ENCODE results near the gene DIS3L2. TPM values are rescaled to one million over a fixed set of nuclear protein-coding genes. Genes with fewer than 3 reads are reported as not detected.

Gene DIS3L2
- total RNA-seq, 2 experiments from 2014 or later: 25.6 to 34.5 TPM

DNA sequence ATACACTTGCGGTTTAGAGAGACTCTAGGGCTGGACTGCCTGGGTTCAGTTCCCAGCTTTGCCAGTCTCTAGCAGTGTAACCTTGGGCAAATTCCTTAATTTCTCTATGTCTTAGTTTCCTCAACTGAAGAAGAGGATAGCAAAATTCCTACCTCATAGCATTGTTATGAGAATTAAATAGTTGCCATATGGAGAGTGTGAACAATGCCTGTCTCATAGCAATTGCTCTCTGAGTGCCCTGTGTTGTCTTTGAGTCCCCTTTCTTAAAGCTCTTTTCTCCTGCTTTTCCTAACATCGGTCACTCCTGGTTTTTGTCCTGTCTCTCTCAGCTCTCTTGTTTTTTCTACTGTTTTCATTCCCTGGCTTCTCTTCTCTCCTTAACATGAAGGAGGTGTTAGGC lies 300.3 kb downstream of the DIS3L2 start:
- Mint-ChIP-seq H3K27ac (no peak overlapping the region), H3K4me1 (no peaks in the 10 kb centered on the region), H3K4me3 (no peak overlapping the region), H3K9me3 (ENCODE audit: low read depth) (no peaks in the 10 kb centered on the region), H3K27me3 (no peaks in the 10 kb centered on the region), H3K36me3 (ENCODE audit: low read depth) (peaks cover 31% of the 10 kb centered on the region)
- no peak for ATAC-seq
- DNase-seq: no peak
- intact Hi-C loops (cut with DNase I, micrococcal nuclease): no loop called here
- ChIA-PET CTCF (no interaction called here), POLR2A (no interaction called here)

GRCh38 chr2:232263295-232263694 lies 301.8 kb downstream of the DIS3L2 start:
- peaks cover 31% of the 10 kb centered on the region for H3K36me3 Mint-ChIP-seq (ENCODE audit: low read depth)
- no peaks in the 10 kb centered on the region for H3K27me3 Mint-ChIP-seq
- H3K27ac Mint-ChIP-seq: no peak overlapping the region
- DNase-seq (no peak), ATAC-seq (no peak)
- intact Hi-C loops (cut with DNase I, micrococcal nuclease): no loop called here
- no peaks in the 10 kb centered on the region for H3K9me3 Mint-ChIP-seq (ENCODE audit: low read depth)
- H3K4me3 Mint-ChIP-seq: no peak overlapping the region
- H3K4me1 Mint-ChIP-seq: no peaks in the 10 kb centered on the region
- ChIA-PET CTCF (no interaction called here), POLR2A (no interaction called here)

- intact Hi-C loops (cut with DNase I, micrococcal nuclease): no loop called here
- CTCF ChIA-PET: no interaction called here
- no peaks in the 10 kb centered on the region for H3K4me1 Mint-ChIP-seq
These were observed 302.6 kb downstream of the DIS3L2 start for GRCh38 chr2:232264081-232264480.

GRCh38 chr2:232265329-232265728 lies 303.8 kb downstream of the DIS3L2 start:
- Mint-ChIP-seq H3K9me3 (ENCODE audit: low read depth) (no peaks in the 10 kb centered on the region), H3K4me3 (no peak overlapping the region), H3K27me3 (no peaks in the 10 kb centered on the region), H3K36me3 (ENCODE audit: low read depth) (peaks cover 25% of the 10 kb centered on the region), H3K27ac (no peak overlapping the region), H3K4me1 (no peaks in the 10 kb centered on the region)
- intact Hi-C loops (cut with DNase I, micrococcal nuclease): no loop called here
- ChIA-PET CTCF (interaction anchor here (0.6 to 0.7 kb wide), 3 partner anchors 50 to 712 kb away, joined by 3 read pairs; no protein-coding TSS in a partner anchor), POLR2A (no interaction called here)
- ATAC-seq (no peak), DNase-seq (no peak)

More at GRCh38 chr2:232264081-232264480, 302.6 kb downstream of the DIS3L2 start:
- POLR2A ChIA-PET: no interaction called here
- no peak overlapping the region for H3K27ac Mint-ChIP-seq
- H3K4me3 Mint-ChIP-seq: no peak overlapping the region
- no peaks in the 10 kb centered on the region for H3K9me3 Mint-ChIP-seq (ENCODE audit: low read depth)
- H3K27me3 Mint-ChIP-seq: no peaks in the 10 kb centered on the region
- ATAC-seq (no peak), DNase-seq (no peak)
- peaks cover 29% of the 10 kb centered on the region for H3K36me3 Mint-ChIP-seq (ENCODE audit: low read depth)

DNA sequence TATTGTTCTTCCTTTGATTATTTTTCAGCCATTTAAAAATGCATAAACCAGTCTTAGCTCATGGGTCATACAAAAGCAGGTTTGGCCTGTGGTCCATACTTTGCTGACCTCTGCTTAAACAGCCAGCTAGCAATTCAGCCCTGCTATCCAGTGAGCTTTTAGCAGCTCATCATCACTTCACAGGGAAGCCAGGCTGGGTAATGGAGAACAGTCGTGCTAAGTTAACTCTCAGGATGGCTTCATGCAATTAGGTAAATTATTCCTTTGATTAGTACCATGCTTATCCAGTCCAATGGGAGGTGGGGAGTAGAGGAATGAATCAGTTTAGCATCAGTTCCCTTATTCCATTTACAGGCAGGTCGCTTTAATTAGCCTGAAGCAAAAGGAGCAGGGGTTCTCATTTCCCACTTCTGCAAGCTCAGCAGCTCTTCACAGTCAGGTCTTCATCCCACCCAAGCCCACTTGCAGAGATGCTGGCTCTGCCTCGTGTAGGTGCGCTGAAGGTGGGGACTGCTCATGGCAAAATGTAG lies 307.2 kb downstream of the DIS3L2 start:
- Mint-ChIP-seq H3K27ac (no peak overlapping the region), H3K36me3 (ENCODE audit: low read depth) (peaks cover 9% of the 10 kb centered on the region), H3K9me3 (ENCODE audit: low read depth) (no peaks in the 10 kb centered on the region), H3K4me3 (no peak overlapping the region), H3K27me3 (no peaks in the 10 kb centered on the region), H3K4me1 (no peaks in the 10 kb centered on the region)
- intact Hi-C loops (cut with DNase I, micrococcal nuclease): no loop called here
- ChIA-PET POLR2A (interaction anchor here (0.6 kb wide), 2 partner anchors 143 to 195 kb away, joined by 3 read pairs; no protein-coding TSS in a partner anchor), CTCF (interaction anchor here (0.6 to 1.7 kb wide), 3 partner anchors 18 to 209 kb away, joined by 3 read pairs; no protein-coding TSS in a partner anchor)
- ATAC-seq: no peak
- DNase-seq: no peak

DNA sequence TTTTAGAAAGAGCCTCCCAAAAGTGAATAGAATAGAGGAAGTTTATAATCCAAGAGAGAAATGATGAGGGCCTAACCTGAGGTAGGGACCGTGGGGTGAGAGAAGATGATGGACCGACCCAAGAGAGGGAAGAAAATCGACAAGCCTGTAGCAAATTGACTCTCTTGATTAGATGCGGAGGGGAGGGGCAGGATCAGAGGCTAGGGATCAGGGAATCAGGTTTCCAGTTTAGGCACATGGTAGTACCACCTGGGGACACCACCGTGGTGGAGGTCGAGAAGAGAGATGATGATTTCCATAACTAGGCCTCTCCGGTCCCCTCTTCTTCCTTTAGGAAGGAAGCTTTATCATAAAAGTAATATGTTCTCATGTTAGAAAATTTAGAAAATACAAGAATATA lies 308.4 kb downstream of the DIS3L2 start:
- no peak for DNase-seq
- ChIA-PET POLR2A (no interaction called here), CTCF (interaction anchor here (0.6 to 1.7 kb wide), 4 partner anchors 23 to 472 kb away, joined by 3 to 4 read pairs (median 4); no protein-coding TSS in a partner anchor)
- Mint-ChIP-seq H3K9me3 (ENCODE audit: low read depth) (no peaks in the 10 kb centered on the region), H3K27me3 (no peaks in the 10 kb centered on the region), H3K4me1 (no peaks in the 10 kb centered on the region), H3K36me3 (ENCODE audit: low read depth) (peaks cover 4% of the 10 kb centered on the region), H3K4me3 (no peak overlapping the region), H3K27ac (no peak overlapping the region)
- no peak for ATAC-seq
- intact Hi-C loops (cut with DNase I, micrococcal nuclease): no loop called here

DNA sequence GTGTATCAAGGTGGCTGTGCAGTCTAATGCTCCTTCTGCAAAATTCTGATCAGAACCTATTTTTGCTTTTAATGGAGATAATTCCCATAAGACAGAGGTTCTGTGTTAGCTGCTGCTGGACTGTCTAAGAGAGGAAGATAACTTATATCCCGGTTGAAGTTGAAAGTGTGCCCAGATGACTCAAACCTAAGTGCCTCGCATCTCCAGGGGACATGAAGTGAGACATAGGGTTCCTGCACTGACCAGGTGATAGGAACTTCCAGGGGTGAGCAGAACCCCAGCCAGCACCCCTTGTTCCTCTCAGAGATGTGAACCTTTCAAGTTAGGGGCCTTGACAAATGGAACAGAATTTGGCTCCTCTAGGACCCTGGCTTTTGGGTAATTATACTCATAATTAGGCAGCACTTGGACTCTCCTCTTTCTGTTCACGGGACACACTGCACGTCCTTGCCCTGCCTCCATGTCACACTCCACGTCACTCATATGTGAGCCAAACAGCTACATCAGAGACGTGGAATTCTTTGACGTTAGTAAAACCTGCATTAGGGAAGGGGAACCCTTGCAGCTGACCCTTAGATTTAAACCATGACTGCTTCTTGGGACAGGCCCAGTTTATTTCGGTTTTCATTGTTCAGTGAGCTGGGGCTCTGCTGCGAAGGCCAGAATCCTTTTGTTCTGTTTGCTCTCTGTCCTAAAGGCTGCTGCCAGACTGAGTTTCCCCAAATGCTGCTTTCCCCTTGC lies 312.6 kb downstream of the DIS3L2 start:
- DNase-seq (no peak), ATAC-seq (no peak)
- no peaks in the 10 kb centered on the region for H3K27me3 Mint-ChIP-seq
- ChIA-PET CTCF (no interaction called here), POLR2A (no interaction called here)
- H3K4me1 Mint-ChIP-seq: no peaks in the 10 kb centered on the region
- H3K9me3 Mint-ChIP-seq (ENCODE audit: low read depth): peaks cover 3% of the 10 kb centered on the region
- no peak overlapping the region for H3K4me3 Mint-ChIP-seq
- intact Hi-C loops (cut with DNase I, micrococcal nuclease): no loop called here
- peaks cover 14% of the 10 kb centered on the region for H3K36me3 Mint-ChIP-seq (ENCODE audit: low read depth)
- H3K27ac Mint-ChIP-seq: no peak overlapping the region

GRCh38 chr2:232275670-232276069 lies 314.2 kb downstream of the DIS3L2 start:
- Mint-ChIP-seq H3K4me3 (no peak overlapping the region), H3K27ac (no peak overlapping the region), H3K4me1 (no peaks in the 10 kb centered on the region), H3K9me3 (ENCODE audit: low read depth) (peaks cover 5% of the 10 kb centered on the region), H3K36me3 (ENCODE audit: low read depth) (peaks cover 21% of the 10 kb centered on the region), H3K27me3 (no peaks in the 10 kb centered on the region)
- POLR2A ChIA-PET: no interaction called here
- no peak for DNase-seq
- intact Hi-C loops (cut with DNase I, micrococcal nuclease): no loop called here
- CTCF ChIA-PET: interaction anchor here (0.8 kb wide), 2 partner anchors 51 to 365 kb away, joined by 3 to 4 read pairs; no protein-coding TSS in a partner anchor
- no peak for ATAC-seq

DNA sequence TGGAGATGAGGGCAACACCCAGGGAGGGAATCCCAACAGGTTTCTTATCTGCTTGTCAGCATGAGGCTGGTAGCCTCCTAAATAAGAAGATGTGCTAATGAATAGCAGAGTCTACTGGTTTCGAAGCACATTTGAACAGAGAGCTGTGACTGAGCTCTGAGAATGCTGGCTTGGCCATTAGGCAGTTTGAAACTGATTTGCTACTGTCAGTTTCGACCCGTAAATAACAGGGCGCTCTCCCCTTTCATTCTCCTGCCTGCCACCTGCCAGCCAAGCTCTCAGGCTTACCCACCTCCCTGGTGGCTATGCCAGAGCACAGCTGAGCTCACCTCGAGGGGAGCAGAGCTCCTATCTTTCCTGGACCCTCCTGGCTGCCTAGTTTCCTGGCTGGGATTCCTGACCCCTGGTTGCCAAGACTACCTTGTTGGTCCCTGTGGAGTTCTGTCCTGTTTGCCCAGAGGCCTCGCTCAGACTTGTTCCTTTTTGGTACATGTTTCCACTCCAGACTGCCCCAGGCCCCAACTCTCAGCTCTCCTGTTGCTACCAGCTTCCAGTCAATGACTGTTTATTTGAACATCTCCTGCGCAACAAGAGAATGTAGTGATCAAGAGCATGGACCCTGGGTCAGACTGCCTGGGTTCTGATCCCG lies 314.7 kb downstream of the DIS3L2 start:
- Mint-ChIP-seq H3K27ac (no peak overlapping the region), H3K4me1 (no peaks in the 10 kb centered on the region), H3K36me3 (ENCODE audit: low read depth) (peaks cover 23% of the 10 kb centered on the region), H3K27me3 (no peaks in the 10 kb centered on the region), H3K9me3 (ENCODE audit: low read depth) (peaks cover 5% of the 10 kb centered on the region), H3K4me3 (no peak overlapping the region)
- DNase-seq (no peak), ATAC-seq (no peak)
- ChIA-PET POLR2A (no interaction called here), CTCF (interaction anchor here (0.9 kb wide), 1 partner anchor 16 kb away, joined by 3 read pairs; no protein-coding TSS in a partner anchor)
- intact Hi-C loops (cut with DNase I, micrococcal nuclease): no loop called here

DNA sequence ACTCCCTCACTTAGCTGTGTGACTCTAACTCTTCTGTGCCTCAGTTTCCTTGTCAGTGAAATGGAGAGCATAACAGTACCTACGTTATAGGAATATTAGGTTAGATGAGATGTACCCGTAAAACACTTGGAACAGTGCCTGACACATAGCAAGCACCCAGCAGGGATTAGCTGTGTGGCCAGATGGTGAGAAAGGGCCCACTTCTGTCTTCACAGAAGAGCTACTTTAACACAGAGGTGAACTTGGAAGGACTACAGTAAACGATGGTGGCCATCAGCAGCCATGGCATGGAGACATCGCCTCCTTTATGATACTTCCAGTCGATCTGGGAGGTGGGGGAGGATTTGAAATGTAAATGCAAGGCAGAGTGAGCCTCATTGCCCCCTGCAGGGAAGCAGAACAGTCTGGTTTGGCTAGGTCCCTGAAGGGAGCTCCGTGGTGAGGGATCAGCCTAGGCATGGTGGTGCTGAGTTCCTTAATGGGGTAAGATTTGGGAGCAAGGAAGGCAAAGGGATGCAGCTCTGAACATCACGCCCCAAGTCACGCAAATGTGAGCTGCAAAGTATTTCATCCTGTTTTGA lies 315.3 kb downstream of the DIS3L2 start:
- CTCF ChIA-PET: interaction anchor here (0.9 kb wide), 1 partner anchor 15 kb away, joined by 3 read pairs; no protein-coding TSS in a partner anchor
- DNase-seq (no peak), ATAC-seq (no peak)
- H3K36me3 Mint-ChIP-seq (ENCODE audit: low read depth): peaks cover 23% of the 10 kb centered on the region
- H3K27me3 Mint-ChIP-seq: no peaks in the 10 kb centered on the region
- no peaks in the 10 kb centered on the region for H3K4me1 Mint-ChIP-seq
- POLR2A ChIA-PET: no interaction called here
- H3K9me3 Mint-ChIP-seq (ENCODE audit: low read depth): peaks cover 5% of the 10 kb centered on the region
- no peak overlapping the region for H3K4me3 Mint-ChIP-seq
- H3K27ac Mint-ChIP-seq: no peak overlapping the region
- intact Hi-C loops (cut with DNase I, micrococcal nuclease): no loop called here

GRCh38 chr2:232278534-232278933 lies 317.0 kb downstream of the DIS3L2 start:
- no peaks in the 10 kb centered on the region for H3K27me3 Mint-ChIP-seq
- ATAC-seq (no peak), DNase-seq (no peak)
- H3K27ac Mint-ChIP-seq: no peak overlapping the region
- H3K4me3 Mint-ChIP-seq: no peak overlapping the region
- ChIA-PET CTCF (interaction anchor here (0.7 to 0.9 kb wide), 2 partner anchors 12 to 13 kb away, joined by 3 read pairs; no protein-coding TSS in a partner anchor), POLR2A (no interaction called here)
- H3K36me3 Mint-ChIP-seq (ENCODE audit: low read depth): peaks cover 23% of the 10 kb centered on the region
- peaks cover 5% of the 10 kb centered on the region for H3K9me3 Mint-ChIP-seq (ENCODE audit: low read depth)
- intact Hi-C loops (cut with DNase I, micrococcal nuclease): no loop called here
- H3K4me1 Mint-ChIP-seq: peaks cover 6% of the 10 kb centered on the region

All from activated CD4-positive, alpha-beta T cell treated with anti-CD3 and anti-CD28 coated beads for 36 hours (primary cell).